Endothelial cell of umbilical vein (primary cell): ENCODE results near the gene COMMD9. TPM values are rescaled to one million over a fixed set of nuclear protein-coding genes. Genes with fewer than 3 reads are reported as not detected.

Experiments used
- BruUV-seq: library from RNA; stranded (reverse); fragments of 400-500 nt; replicated peaks from 2 replicates; lab custom pipeline; 2021; lab: Mats Ljungman, UMichigan
- CTCF ChIA-PET: fragments of 300-600, 350-600 bp; sonication (Branson Sonifier 250); formaldehyde crosslinking; loops from one replicate; lab custom pipeline; 2021; ENCODE audit warnings: antibody characterized with exemption, inconsistent platforms; lab: Charles Lee
- POLR2A ChIA-PET: fragments of 300-600, 350-600 bp; sonication (Branson Sonifier 250); formaldehyde crosslinking; loops from one replicate; lab custom pipeline; 2021; ENCODE audit warnings: antibody characterized with exemption, inconsistent platforms; lab: Charles Lee
- DNase-seq: peaks from one replicate; pipeline ENCODE4 v3.0.0-alpha.2; 2011; ENCODE audit warnings: low read depth, low spot score
- FAIRE-seq: peaks from 2 replicates; lab custom pipeline; 2011; peaks lifted over from hg19 to GRCh38; lab: Jason Lieb, UNC
- H2AFZ ChIP-seq: 2 replicates; pipeline ENCODE4 v1.6.0; 2012; ENCODE audit warnings: low read depth, low read length, control low read depth, inconsistent platforms
- H3K27ac ChIP-seq: 2 replicates; pipeline ENCODE4 v1.5.1; 2011; ENCODE audit warnings: low read depth, mild to moderate bottlenecking, control low read depth, low read length, moderate library complexity; ENCODE audit not compliant: insufficient read depth
- H3K27me3 ChIP-seq, 2 experiments: 2 replicates each; pipeline versions ENCODE4 v1.6.0 to v1.6.1; 2011; ENCODE audit warnings: low read length in 2 of 2, mixed read lengths in 1 of 2; ENCODE audit not compliant: control insufficient read depth in 2 of 2, insufficient read depth in 2 of 2
- H3K36me3 ChIP-seq, 2 experiments: 2 replicates in 1 of 2; 3 replicates in 1 of 2; pipeline ENCODE4 v1.5.1; 2011; ENCODE audit warnings: low read length in 2 of 2, mild to moderate bottlenecking in 1 of 2, moderate library complexity in 1 of 2; ENCODE audit not compliant: control insufficient read depth in 2 of 2, insufficient read depth in 2 of 2; ENCODE audit errors: extremely low read depth in 1 of 2
- H3K4me1 ChIP-seq: 3 replicates; pipeline ENCODE4 v1.5.1; 2011; ENCODE audit warnings: mild to moderate bottlenecking, low read length; ENCODE audit not compliant: control insufficient read depth, insufficient read depth; ENCODE audit errors: extremely low read depth
- H3K4me2 ChIP-seq: 2 replicates; pipeline ENCODE4 v1.6.1; 2011; ENCODE audit warnings: low read length, control low read depth, mixed read lengths; ENCODE audit not compliant: insufficient read depth
- H3K4me3 ChIP-seq, 3 experiments: fragments of 200-600 bp in 1 of 3; sonication (generic), shearing (Covaris generic) in 1 of 3; replicated peaks in 1 of 3; 2 replicates each; pipeline ENCODE4 v1.5.1; 2011 to 2016; ENCODE audit warnings: control low read depth in 3 of 3, low read length in 3 of 3, mild to moderate bottlenecking in 2 of 3, inconsistent platforms in 1 of 3, low read depth in 1 of 3, moderate library complexity in 1 of 3; ENCODE audit not compliant: insufficient read depth in 1 of 3
- H3K79me2 ChIP-seq: 2 replicates; pipeline ENCODE4 v1.6.0; 2012; ENCODE audit warnings: low read length, inconsistent platforms; ENCODE audit not compliant: control insufficient read depth, insufficient read depth
- H3K9ac ChIP-seq: replicated peaks from 2 replicates; pipeline ENCODE3; 2011; ENCODE audit warnings: low read length, control low read depth; ENCODE audit not compliant: insufficient read depth; ENCODE audit errors: extremely low read depth
- H3K9me1 ChIP-seq: replicated peaks from 3 replicates; pipeline ENCODE4 v1.6.0; 2011; ENCODE audit warnings: mild to moderate bottlenecking, low read length; ENCODE audit not compliant: control insufficient read depth, insufficient read depth; ENCODE audit errors: extremely low read depth
- H3K9me3 ChIP-seq: replicated peaks from 2 replicates; pipeline ENCODE4 v1.5.1; 2012; ENCODE audit warnings: low read length, inconsistent platforms; ENCODE audit not compliant: control insufficient read depth, insufficient read depth
- H4K20me1 ChIP-seq: replicated peaks from 2 replicates; pipeline ENCODE3; 2011; ENCODE audit warnings: mild to moderate bottlenecking, low read length; ENCODE audit not compliant: control insufficient read depth, insufficient read depth; ENCODE audit errors: extremely low read depth
- CTCF ChIP-seq, 2 donors: IDR thresholded peaks; 1 replicate in 1 of 2; 2 replicates in 1 of 2; pipeline ENCODE4 v1.5.1; 2011; ENCODE audit warnings: low read length in 2 of 2, mild to moderate bottlenecking in 2 of 2, moderate library complexity in 2 of 2, control low read depth in 1 of 2, inconsistent platforms in 1 of 2, low read depth in 1 of 2; ENCODE audit not compliant: insufficient read depth in 1 of 2; ENCODE audit errors: extremely low read depth in 1 of 2
- EZH2 ChIP-seq: IDR thresholded peaks from 2 replicates; pipeline ENCODE4 v1.6.1; 2012; ENCODE audit warnings: borderline replicate concordance, low read depth, mild to moderate bottlenecking, moderate library complexity, low read length, inconsistent platforms; ENCODE audit not compliant: severe bottlenecking
- FOS ChIP-seq: IDR thresholded peaks from 2 replicates; pipeline ENCODE4 v1.6.1; 2011; ENCODE audit warnings: mild to moderate bottlenecking, low read length, moderate library complexity, borderline replicate concordance; ENCODE audit not compliant: insufficient read depth
- GATA2 ChIP-seq: IDR thresholded peaks from 2 replicates; pipeline ENCODE4 v1.7.0; 2011; ENCODE audit warnings: low read depth, mild to moderate bottlenecking, moderate library complexity, mixed read lengths, low read length; ENCODE audit not compliant: insufficient read length, insufficient read depth
- JUN ChIP-seq: IDR thresholded peaks from 2 replicates; pipeline ENCODE4 v1.6.1; 2011; ENCODE audit warnings: borderline replicate concordance, low read depth; ENCODE audit not compliant: insufficient read length, insufficient read depth
- MYC ChIP-seq: IDR thresholded peaks from one replicate; pipeline ENCODE4 v1.6.1; 2011; ENCODE audit warnings: mild to moderate bottlenecking, low read depth, low read length
- POLR2A ChIP-seq: IDR thresholded peaks from 2 replicates; pipeline ENCODE4 v1.6.1; 2012; ENCODE audit warnings: low read depth, mild to moderate bottlenecking, control low read depth, low read length
- POLR2AphosphoS5 ChIP-seq: IDR thresholded peaks from 2 replicates; pipeline ENCODE4 v1.6.1; 2012; ENCODE audit warnings: low read depth, mild to moderate bottlenecking, control low read depth, low read length, moderate library complexity; ENCODE audit not compliant: insufficient read depth
- dilution Hi-C: fragments of 300-500 bp; cut with MboI; formaldehyde crosslinking; loops from one replicate; pipeline ENCODE4 v1.15.0; 2019; ENCODE audit warnings: low sequenced_read_pairs; ENCODE audit not compliant: extremely low pct_ligation_motif_present
- intact Hi-C: fragments of 100-400 bp; cut with micrococcal nuclease; formaldehyde crosslinking; loops from one replicate; pipeline ENCODE4 v1.10.0; 2022
- polyA plus RNA-seq, 4 experiments: library from polyadenylated mRNA; depleted of rRNA in 3 of 4; stranded (reverse) in 3 of 4; unstranded in 1 of 4; fragments of >200 nt; gene quantifications; 2 replicates each; pipeline versions ENCODE4 v1.2.1 to v1.2.3, GENCODE V29; 2011 to 2012; ENCODE audit warnings: missing spikeins in 1 of 4
- total RNA-seq: library from RNA; stranded (reverse); gene quantifications from 2 replicates; pipeline ENCODE4 v1.2.3, GENCODE V29; 2021
- TF ChIP-seq, protein P1 (sequence below): IDR thresholded peaks from 2 replicates; pipeline ENCODE4 v1.6.1; 2011; ENCODE audit not compliant: insufficient read depth, insufficient read length

Gene COMMD9
- total and polyA plus RNA-seq, 2 donors (not counting 3 experiments of a cell fraction or from before 2014, with no cell fraction given) = 65.1 to 78.9 TPM

DNA sequence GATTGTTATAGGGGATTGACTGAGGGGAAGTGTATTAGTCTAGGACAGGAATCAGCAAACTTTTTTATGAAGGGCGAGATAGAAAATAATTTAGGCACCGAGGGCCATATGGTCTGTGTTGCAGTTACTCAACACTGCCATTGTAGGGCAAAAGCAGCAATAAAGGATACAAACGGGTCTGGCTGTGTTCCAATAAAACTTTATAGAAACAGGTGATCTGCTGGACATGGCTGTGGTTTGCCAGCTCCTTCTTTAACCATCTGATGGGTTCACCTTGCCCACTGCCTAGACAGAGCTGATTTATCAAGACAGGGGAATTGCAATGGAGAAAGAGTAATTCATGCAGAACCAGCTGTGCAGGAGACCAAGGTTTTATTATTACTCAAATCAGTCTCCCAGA lies 26.8 kb upstream of the COMMD9 start:
- DNase-seq = no peak
- FAIRE-seq = no peak
- CTCF ChIA-PET = interaction anchor here (0.8 to 2.0 kb wide), 3 partner anchors 9 to 829 kb away, joined by 3 to 5 read pairs (median 5); no protein-coding TSS in a partner anchor
- Histone ChIP-seq H3K4me3 (no peak overlapping the region), H3K4me2 (no peak overlapping the region), H3K79me2 (no peaks in the 10 kb centered on the region), H3K4me1 (no peaks in the 10 kb centered on the region), H3K9me1 (no peaks in the 10 kb centered on the region), H3K9ac (no peak overlapping the region), H3K27me3 (peaks cover 16 to 32% of the 10 kb centered on the region in 2 experiments), H3K9me3 (no peaks in the 10 kb centered on the region), H4K20me1 (no peaks in the 10 kb centered on the region), H3K27ac (no peak overlapping the region), H3K36me3 (no peaks in the 10 kb centered on the region), H2AFZ (no peak overlapping the region)
- no TSS peak for BruUV-seq
- dilution Hi-C loops = no loop called here
- intact Hi-C loops = no loop called here
- TF ChIP-seq FOS = no peak
- TF ChIP-seq JUN = no peak
- no peak for TF ChIP-seq MYC
- POLR2A ChIA-PET = no interaction called here

GRCh38 chr11:36314434-36314767 lies 25.2 kb upstream of the COMMD9 start:
- POLR2A ChIA-PET = no interaction called here
- H4K20me1 ChIP-seq = no peaks in the 10 kb centered on the region
- H3K4me3 ChIP-seq = no peak overlapping the region
- dilution Hi-C loops (no loop called here), intact Hi-C loops (no loop called here)
- no peaks in the 10 kb centered on the region for H3K9me1 ChIP-seq
- no peak overlapping the region for H3K27ac ChIP-seq
- H3K27me3 ChIP-seq = peaks cover 16 to 30% of the 10 kb centered on the region in 2 experiments
- H3K36me3 ChIP-seq = no peaks in the 10 kb centered on the region
- TF ChIP-seq, protein P1, sequence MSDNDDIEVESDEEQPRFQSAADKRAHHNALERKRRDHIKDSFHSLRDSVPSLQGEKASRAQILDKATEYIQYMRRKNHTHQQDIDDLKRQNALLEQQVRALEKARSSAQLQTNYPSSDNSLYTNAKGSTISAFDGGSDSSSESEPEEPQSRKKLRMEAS = no peak
- TF ChIP-seq GATA2 = no peak
- no peak for TF ChIP-seq POLR2AphosphoS5
- TF ChIP-seq CTCF (IDR thresholded peaks at IDR 0.05; ENCODE audit: extremely low read depth in 1 of 2, insufficient read depth in 1 of 2, low read depth in 1 of 2, low read length in 2 of 2) = no peak
- TF ChIP-seq JUN = no peak
- TF ChIP-seq EZH2 = no peak
- no peak for TF ChIP-seq FOS
- TF ChIP-seq MYC = no peak
- TF ChIP-seq POLR2A = no peak
- no peaks in the 10 kb centered on the region for H3K79me2 ChIP-seq
- DNase-seq = no peak
- H2AFZ ChIP-seq = no peak overlapping the region
- no peaks in the 10 kb centered on the region for H3K9me3 ChIP-seq
- no peak for FAIRE-seq
- no peak overlapping the region for H3K4me2 ChIP-seq
- BruUV-seq = no TSS peak
- CTCF ChIA-PET = no interaction called here
- H3K4me1 ChIP-seq = no peaks in the 10 kb centered on the region
- H3K9ac ChIP-seq = no peak overlapping the region
